Measurements from ENCODE around the gene EFEMP2. TPM values are rescaled to one million over a fixed set of nuclear protein-coding genes. Genes with fewer than 3 reads are reported as not detected.

Gene EFEMP2
- total and polyA plus RNA-seq, 2 donors (not counting 1 experiment from before 2014, with no cell fraction given), result 9.5 to 14.7 TPM

DNA sequence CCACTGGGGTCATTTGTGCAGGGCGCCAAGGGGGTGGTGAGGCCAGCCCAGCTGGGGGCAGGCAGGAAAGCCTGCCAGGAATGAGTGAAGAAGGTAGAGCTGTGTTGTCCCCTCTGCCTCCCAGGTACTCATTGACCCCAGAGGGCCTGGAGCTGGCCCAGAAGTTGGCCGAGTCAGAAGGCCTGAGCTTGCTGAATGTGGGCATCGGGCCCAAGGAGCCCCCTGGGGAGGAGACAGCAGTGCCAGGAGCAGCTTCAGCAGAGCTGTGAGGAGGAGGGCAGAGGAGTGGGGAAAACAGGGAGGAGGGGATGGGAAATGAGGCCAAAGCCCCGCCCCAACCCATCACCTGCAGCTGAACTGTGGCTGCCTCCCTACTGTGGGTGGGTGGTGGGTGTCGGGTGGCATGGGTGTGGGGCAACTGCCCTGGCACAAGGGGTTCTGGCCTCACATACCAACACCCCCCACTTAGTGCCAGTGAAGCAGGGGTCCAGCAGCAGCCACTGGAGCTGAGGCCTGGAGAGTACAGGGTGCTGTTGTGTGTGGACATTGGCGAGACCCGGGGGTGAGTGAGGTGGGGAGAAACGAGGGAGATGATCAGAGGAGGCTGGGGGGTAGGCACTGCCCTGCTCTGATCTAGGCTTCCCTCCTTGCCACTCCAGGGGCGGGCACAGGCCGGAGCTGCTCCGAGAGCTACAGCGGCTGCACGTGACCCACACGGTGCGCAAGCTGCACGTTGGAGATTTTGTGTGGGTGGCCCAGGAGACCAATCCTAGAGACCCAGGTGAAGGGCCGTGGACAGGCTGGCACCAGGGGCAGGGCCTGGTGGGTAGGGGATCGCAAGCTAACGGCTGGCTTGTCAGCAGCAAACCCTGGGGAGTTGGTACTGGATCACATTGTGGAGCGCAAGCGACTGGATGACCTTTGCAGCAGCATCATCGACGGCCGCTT is 9.4 kb downstream of the EFEMP2 start:
- Histone ChIP-seq H3K4me1 (ENCODE audit: control insufficient read depth in 2 of 2, insufficient read depth in 2 of 2, low read length in 2 of 2) (peaks cover 16 to 33% of the 10 kb centered on the region in 2 donors), H4K20me1 (ENCODE audit: control insufficient read depth, insufficient read depth, low read length, poor library complexity, severe bottlenecking) (peaks cover 34% of the 10 kb centered on the region), H3K9ac (ENCODE audit: low read length) (no peak overlapping the region), H3K4me2 (replicated peaks; ENCODE audit: low read depth, low read length, poor library complexity, severe bottlenecking) (no peak overlapping the region), H3K27ac (ENCODE audit: low read length in 2 of 2) (no peak overlapping the region), H3K9me3 (ENCODE audit: control extremely low read depth in 1 of 3, control insufficient read depth in 2 of 3, insufficient read depth in 1 of 3, low read length in 2 of 3) (no peaks in the 10 kb centered on the region), H2AFZ (ENCODE audit: insufficient read depth, low read depth, low read length, poor library complexity, severe bottlenecking) (no peak overlapping the region), H3K79me2 (ENCODE audit: control insufficient read depth, insufficient read depth, low read length) (peaks cover 30% of the 10 kb centered on the region), H3K36me3 (replicated peaks in 1 of 2; ENCODE audit: control extremely low read depth in 1 of 2, control insufficient read depth in 1 of 2, extremely low read depth in 1 of 2, insufficient read depth in 2 of 2, low read length in 1 of 2) (peaks cover 0 to 52% of the 10 kb centered on the region in 2 experiments), H3K27me3 (replicated peaks in 1 of 4; ENCODE audit: control extremely low read depth in 1 of 4, control insufficient read depth in 3 of 4, insufficient read depth in 4 of 4, low read length in 3 of 4) (no peaks in the 10 kb centered on the region), H3K4me3 (ENCODE audit: control extremely low read depth in 1 of 5, extremely low read depth in 1 of 5, insufficient read depth in 1 of 5, low read depth in 2 of 5, low read length in 4 of 5) (no peak overlapping the region)
- Mint-ChIP-seq H3K27me3 (no peaks in the 10 kb centered on the region), H3K4me1 (peaks cover 27% of the 10 kb centered on the region), H3K9me3 (ENCODE audit: insufficient read depth) (no peaks in the 10 kb centered on the region), H3K27ac (no peak overlapping the region), H3K4me3 (no peak overlapping the region)
- WGBS (ENCODE audit: insufficient coverage), result 99% methylated on average over 17 of the region's 24 CpGs
- no peak for TF ChIP-seq EZH2 (IDR thresholded peaks at IDR 0.05; ENCODE audit: borderline replicate concordance, insufficient read depth, low read depth, low read length, poor library complexity, severe bottlenecking)
- TF ChIP-seq, protein P1, sequence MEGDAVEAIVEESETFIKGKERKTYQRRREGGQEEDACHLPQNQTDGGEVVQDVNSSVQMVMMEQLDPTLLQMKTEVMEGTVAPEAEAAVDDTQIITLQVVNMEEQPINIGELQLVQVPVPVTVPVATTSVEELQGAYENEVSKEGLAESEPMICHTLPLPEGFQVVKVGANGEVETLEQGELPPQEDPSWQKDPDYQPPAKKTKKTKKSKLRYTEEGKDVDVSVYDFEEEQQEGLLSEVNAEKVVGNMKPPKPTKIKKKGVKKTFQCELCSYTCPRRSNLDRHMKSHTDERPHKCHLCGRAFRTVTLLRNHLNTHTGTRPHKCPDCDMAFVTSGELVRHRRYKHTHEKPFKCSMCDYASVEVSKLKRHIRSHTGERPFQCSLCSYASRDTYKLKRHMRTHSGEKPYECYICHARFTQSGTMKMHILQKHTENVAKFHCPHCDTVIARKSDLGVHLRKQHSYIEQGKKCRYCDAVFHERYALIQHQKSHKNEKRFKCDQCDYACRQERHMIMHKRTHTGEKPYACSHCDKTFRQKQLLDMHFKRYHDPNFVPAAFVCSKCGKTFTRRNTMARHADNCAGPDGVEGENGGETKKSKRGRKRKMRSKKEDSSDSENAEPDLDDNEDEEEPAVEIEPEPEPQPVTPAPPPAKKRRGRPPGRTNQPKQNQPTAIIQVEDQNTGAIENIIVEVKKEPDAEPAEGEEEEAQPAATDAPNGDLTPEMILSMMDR (IDR thresholded peaks at IDR 0.05), result no peak
- ChIA-PET CTCF (interaction anchor here (1.1 to 8.6 kb wide), 2 partner anchors 10 to 24 kb away, joined by 3 to 244 read pairs; partner anchors contain the start of genes CCDC85B and FIBP), POLR2A (no interaction called here)
- intact Hi-C loops (cut with micrococcal nuclease), result no loop called here
- ATAC-seq (ENCODE audit: low read depth), result no peak
- DNase-seq, result peak; percentile 20

Data from B cell (primary cell).